ENCODE measurements around the gene SH3RF1.

DNA sequence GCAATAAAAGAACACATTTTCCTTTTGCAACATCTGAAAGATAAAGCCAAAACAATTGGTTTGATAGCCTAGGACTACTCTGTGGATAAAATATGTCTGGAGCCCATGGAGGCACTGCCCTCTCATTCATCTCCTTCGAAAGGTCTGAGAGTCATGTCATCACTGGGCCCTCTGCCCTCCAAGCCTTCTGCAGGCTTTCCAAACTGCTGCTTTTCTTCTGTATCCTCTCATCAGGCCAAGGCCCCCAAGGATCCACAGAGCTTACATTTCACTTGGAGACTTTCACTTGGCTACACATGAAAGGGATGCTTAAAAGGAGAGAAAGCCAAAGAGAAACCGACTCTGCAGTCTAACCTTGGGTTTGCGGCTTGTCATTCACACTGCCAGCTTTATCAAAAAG, 109.9 kb downstream of the SH3RF1 start:
- TF ChIP-seq CTCF (IDR thresholded peaks at IDR 0.05) (no peak), POLR2A (IDR thresholded peaks at IDR 0.05) (no peak)

Measured in uterus (tissue), 2 donors.